Urothelium cell line (cell line): Measurements from ENCODE around the gene CNTN3.

Source experiments
- DNase-seq: peaks from one replicate; pipeline ENCODE4 v3.0.0; 2011; ENCODE audit warnings: low spot score, mixed read lengths
- FAIRE-seq: peaks from 2 replicates; lab custom pipeline; 2011; peaks lifted over from hg19 to GRCh38; lab: Jason Lieb, UNC

Gene CNTN3

GRCh38 chr3:74613060-74613459 lies 1.4 kb downstream of the CNTN3 start:
- DNase-seq (peak; percentile 11), FAIRE-seq (no peak)

- no peak for DNase-seq
- FAIRE-seq, result no peak
Observed at GRCh38 chr3:74611206-74611605, 3.3 kb downstream of the CNTN3 start.

- FAIRE-seq (no peak), DNase-seq (no peak)
Observed at GRCh38 chr3:74607803-74608202, 6.7 kb downstream of the CNTN3 start.

GRCh38 chr3:74606996-74607395 lies 7.5 kb downstream of the CNTN3 start:
- DNase-seq, result no peak
- FAIRE-seq, result no peak

DNA sequence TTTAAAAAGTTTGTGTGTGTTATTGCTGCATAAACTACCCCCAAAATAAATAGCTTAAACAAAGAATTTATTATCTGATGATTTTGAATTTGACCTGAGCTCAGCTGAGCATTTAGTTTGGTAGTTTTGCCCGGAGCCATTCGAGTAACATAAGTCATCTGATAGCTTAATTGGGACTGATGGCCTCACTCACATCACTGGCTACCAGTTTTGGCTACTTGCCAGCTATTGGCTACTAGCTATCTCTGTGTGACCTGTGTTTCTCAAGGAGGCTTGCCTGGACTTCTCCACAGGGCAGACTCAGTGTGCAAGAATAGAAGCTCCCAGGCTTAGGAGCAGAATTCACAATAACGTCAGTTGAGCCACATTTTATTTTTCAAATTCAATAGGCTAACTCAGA lies 9.0 kb downstream of the CNTN3 start:
- FAIRE-seq, result no peak
- no peak for DNase-seq

DNA sequence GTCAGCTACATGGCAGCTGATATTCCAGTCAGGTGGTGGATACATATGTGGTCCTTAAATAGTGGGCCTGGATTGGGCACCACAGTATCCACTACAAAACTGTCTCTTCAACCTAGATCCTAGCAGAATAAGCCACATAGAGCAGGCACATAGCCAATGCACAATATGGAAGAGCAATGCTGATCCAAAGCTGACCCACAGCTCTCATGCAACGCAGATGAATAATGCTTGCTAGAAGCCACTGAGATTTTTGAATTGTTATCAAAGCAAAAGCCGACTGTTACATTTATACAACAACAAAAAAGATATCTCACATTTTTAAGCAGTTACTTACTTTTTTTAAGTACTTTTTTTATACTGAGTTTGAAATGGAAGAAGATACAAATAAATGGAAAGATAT lies 11.2 kb downstream of the CNTN3 start:
- FAIRE-seq (no peak), DNase-seq (no peak)

- DNase-seq (no peak), FAIRE-seq (no peak)
Observed at GRCh38 chr3:74602471-74602870, 12.0 kb downstream of the CNTN3 start.

- FAIRE-seq, result no peak
- no peak for DNase-seq
Observed at GRCh38 chr3:74601793-74602192, 12.7 kb downstream of the CNTN3 start.

DNA sequence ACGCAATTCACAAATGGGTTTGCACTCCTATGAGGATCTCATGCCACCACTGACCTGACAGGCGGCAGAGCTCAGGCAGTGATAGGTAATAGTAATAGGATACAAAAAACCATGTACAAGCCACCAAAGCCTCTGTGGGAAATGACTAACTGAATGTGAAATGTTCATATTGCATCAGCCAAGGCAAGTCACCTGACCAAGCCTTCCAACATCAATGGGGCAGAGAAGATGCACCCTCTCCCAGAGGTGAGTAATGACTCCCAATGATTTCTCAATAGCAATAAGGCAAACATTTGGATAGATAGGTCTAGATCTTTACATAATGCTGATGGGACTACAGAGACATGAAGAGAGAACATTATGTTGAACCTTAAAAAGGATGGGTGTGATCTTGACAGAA lies 14.9 kb downstream of the CNTN3 start:
- no peak for FAIRE-seq
- no peak for DNase-seq

DNA sequence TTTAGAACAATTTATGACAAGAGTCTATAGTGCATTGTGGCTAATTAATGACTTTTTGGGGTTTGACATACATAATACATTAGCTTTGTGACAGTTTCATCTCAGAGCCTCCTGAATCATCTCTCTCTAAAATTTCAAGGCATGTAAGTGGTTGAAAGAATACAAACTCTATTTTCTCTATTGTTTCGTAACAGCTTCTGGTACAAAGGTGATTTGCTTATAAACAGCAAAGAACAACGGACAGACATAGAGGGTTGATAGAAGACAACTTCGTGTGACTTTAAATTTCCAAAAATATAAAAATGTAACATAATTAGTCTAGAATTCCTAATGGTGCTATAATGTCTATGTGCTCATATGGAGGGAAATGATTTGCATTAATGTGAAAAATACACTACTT lies 21.3 kb downstream of the CNTN3 start:
- no peak for FAIRE-seq
- no peak for DNase-seq

- FAIRE-seq, result no peak
Observed at GRCh38 chr3:74592359-74592758, 22.1 kb downstream of the CNTN3 start.

GRCh38 chr3:74591946-74592345 lies 22.5 kb downstream of the CNTN3 start:
- DNase-seq (no peak), FAIRE-seq (no peak)

More at GRCh38 chr3:74592359-74592758, 22.1 kb downstream of the CNTN3 start:
- DNase-seq, result no peak

- DNase-seq (no peak), FAIRE-seq (no peak)
Observed at GRCh38 chr3:74591342-74591741, 23.1 kb downstream of the CNTN3 start.

DNA sequence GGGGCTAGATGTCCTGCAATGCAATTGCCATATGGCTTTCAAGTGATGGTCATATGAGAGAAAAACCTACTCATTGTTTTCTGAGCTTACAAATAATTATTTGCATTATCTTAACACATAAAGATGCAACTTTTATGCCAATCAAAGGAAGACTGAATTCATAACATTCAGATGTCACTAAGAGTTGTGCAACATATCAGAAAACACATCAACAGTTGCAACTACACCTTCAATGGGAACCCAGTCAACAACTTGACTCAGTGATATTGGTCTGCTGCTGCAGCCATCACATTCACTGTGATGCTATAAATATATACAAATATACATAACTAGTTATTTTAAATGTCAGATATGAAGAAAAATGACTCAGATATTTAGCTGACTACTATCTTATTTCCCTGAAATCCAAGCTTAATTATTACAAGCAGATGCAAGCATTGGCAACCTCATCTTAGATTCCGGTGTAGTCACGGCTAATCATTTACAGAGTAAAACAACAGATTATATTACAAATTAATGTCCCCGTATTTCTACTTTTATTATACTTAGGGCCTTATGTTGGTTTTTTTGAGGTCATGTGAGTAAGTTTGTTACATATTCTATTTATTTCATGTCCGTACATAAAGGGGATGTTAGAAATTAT lies 23.7 kb downstream of the CNTN3 start:
- no peak for FAIRE-seq

GRCh38 chr3:74584782-74585181 lies 29.7 kb downstream of the CNTN3 start:
- no peak for FAIRE-seq
- DNase-seq, result no peak

More for the DNA sequence above, 23.7 kb downstream of the CNTN3 start:
- DNase-seq, result no peak

DNA sequence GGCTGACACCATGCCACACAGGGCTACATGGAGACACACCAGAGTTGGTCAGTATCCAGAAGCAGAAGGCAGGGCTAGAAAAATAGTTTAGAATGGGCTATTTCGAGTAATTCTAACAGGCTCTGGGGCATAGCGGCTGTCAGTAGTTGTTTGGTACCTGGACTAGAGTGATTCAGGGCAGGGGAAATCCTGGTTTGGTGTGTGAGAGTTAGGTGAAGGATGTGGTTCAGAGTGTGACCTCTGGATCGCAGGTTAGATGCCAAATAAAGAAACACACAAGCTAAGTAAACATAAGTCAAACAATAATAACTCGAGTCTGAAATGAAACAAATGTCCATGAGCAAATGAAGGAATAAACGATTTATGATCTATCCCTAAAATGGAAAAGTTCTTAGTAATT lies 31.5 kb downstream of the CNTN3 start:
- no peak for DNase-seq
- FAIRE-seq, result no peak

- FAIRE-seq (no peak), DNase-seq (no peak)
Observed at GRCh38 chr3:74575857-74576256, 38.6 kb downstream of the CNTN3 start.

- FAIRE-seq (no peak), DNase-seq (no peak)
Observed at GRCh38 chr3:74571118-74571517, 43.3 kb downstream of the CNTN3 start.
